Activated CD4-positive, alpha-beta T cell treated with anti-CD3 and anti-CD28 coated beads for 4 hours (primary cell): ENCODE results near the gene TPRA1.
"Not testable (repeated sequence)": the region's sequence is repeated elsewhere in the genome, so short reads cannot be mapped to it uniquely, and the experiment has no call there.

Experiments
- DNase-seq, 2 donors: peaks; one replicate each; pipeline ENCODE4 v3.0.0-alpha.2; 2020

TPRA1 gene

DNA sequence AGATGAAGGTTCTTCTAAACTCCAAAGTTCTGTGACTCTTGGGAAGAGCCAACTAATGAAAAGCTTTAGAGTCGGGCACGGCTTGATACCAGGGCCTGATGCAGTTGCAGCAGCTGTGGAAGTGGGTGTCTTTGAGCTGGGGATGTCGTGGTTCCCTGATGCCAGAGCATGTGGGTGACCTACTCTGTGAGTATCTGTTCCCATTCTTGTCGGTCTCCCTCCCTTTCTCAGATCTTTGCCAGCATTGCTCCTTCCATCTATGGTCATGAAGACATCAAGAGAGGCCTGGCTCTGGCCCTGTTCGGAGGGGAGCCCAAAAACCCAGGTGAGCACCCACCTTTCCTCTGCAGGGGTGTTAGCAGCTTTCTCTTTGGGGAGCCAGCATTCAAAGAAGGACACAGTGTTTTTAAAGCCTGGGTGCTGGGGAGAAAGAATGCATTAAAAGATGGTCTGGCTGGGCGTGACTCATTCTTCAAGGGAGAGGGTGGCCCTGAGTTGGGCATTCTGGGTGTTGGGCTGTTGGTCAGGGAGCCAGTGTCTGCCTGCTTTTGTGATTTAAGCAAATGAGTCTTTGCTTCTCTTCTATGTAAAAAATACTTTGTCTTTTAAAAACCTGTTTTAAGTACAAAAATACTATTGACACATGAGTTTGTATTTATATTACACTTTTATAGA is 25.2 kb upstream of the TPRA1 start:
- no peak for DNase-seq

DNA sequence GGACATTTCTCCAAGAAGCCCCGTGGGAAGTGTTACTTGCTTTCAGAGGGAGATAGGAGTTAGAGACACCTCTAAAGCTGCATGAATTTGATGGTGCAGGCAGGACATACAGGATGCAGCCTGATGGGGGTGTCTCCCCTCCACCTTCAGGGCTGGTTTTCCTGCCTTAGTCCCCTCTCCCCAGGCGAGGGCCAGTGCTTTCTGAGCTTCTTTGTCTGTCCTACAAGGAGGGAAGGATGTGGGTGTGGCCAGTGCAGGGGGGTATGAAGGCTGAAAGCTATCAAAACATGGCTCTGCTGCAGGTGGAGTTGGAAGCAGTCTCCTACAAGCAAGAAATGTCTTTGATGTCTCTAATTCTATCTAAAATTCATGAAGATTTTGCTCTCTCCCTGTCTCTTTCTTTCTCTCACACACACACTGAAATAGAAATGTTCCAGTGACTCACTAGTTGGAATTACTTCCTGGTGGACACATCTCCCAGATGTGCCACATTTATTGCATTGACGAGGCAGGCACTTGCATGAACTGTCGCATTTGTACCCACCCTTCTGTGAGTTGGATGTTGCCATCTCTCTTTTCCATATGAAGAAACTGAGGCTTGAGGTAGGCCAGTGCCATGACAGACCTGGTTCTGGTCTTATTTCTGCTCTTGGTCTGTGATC is 24.5 kb upstream of the TPRA1 start:
- no peak for DNase-seq

DNA sequence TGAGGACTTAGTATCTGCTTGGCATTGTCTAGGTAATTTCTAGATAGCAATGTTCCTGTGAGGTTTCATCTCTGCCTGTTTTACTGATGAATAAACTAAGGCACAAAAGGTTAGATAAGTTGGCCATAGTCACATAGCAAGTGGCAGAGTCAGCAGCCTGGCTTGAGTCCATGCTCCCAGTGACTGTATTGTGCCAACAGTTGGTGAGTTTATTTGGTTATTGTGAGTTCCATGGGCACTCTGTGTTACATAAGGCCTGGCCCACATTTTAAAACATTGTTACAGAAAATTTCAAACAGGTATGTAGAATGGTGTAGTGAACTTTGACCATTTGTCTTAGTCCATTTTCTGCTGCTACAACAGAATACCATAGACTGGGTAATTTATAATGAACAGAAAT is 22.9 kb upstream of the TPRA1 start:
- DNase-seq: no peak

DNA sequence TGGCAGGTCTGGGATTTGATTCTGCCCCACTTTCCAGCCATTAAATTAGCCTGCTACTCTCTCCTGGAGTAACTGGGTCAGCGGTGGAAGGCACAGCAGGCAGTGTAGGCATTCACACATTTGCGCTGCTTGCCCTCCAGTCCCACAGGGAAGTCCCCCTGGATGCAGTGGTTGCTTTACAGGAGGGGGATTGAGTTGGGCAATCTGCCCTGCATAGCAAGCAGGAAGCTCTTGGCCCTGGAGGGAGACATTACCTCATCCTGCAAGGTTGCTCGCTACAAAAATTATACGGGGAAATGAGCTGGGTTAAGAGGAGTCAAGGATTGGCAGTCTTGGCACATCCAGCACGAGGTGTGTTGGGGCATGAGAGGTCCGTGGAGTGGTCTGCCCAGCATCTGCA is 22.4 kb upstream of the TPRA1 start:
- DNase-seq: no peak

DNA sequence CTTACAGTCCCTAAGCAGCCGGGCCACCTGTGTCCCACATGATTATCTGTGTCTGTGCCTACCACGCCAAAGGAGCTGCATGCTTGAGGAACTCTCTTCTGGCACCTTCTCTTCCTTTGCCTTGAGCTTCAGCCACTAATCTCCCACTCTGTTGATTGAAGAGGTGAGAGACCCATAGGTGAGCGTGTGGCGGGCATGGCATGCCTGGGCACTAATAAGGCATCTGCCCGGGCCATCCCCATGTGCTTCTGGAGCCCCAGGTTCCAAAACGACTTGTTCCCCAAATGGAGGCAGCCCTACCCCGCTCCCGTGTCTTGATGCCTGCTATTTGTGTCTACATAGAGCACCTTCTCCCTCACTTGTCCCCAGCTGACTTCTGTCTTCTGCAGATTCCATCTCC is 20.7 kb upstream of the TPRA1 start:
- no peak for DNase-seq

DNA sequence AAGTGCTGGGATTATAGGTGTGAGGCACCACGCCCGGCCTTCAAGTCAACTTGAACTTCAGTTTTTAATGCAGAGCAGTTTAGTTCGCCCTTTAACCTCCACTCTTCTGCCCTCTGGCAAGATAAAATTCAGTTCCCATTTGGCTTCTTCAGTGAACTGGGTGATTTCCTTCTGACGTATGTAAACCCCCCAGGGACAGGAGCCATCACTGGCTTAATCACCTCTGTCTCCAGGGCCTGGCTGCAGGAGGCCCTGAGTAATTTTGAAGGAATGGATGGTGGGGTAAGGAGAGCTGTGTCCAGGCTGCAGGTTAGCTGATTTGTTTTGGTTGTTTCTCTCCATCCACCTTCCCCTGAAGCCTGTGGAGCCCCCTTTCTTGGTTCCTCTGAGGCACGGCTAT is 19.6 kb upstream of the TPRA1 start:
- DNase-seq: no peak

DNA sequence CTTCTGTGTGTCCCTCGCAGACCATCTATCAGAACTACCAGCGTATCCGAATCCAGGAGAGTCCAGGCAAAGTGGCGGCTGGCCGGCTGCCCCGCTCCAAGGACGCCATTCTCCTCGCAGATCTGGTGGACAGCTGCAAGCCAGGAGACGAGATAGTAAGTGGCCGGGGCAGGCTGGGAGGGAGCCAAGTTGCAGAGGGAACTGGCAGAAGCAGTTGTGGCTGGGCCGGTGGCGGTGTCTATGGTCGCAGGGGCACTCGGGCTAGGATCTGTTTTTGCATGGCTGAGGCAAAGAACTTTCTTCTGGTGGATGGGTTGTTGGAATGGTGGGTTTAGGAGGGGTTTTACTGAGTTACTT is 17.8 kb upstream of the TPRA1 start:
- no peak for DNase-seq

DNA sequence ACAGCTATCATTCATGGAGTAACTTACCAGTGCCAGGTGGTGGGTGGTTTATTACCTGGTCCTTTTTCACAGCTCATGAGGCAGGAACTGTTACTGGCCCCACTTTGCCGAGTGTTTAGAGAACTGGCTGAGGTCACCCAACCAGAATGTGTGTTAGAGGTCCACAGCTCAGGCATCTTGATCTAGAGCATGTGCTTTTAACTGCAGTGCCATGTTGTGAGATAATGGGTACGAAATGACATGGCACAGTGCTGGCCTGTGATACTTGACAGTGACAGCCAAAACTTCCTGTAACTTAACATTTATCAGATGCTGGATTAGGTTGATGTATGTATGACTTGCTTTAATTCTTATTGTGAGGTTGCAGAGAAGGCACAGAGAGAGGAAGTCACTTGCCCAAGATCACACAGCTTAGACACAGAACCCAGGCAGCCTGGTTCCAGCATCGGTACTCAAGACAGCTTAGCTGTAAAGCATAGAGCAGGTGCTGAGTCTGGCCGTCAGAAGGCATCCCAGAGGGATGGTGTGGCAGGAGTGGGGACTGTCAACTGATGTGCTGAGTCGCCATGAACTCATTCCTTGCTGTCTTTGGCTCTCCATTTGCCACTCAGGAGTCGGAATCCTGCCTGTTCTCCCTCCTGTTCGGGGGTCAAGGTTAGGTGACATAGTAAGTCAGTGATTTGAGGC is 17.3 kb upstream of the TPRA1 start:
- no peak for DNase-seq

DNA sequence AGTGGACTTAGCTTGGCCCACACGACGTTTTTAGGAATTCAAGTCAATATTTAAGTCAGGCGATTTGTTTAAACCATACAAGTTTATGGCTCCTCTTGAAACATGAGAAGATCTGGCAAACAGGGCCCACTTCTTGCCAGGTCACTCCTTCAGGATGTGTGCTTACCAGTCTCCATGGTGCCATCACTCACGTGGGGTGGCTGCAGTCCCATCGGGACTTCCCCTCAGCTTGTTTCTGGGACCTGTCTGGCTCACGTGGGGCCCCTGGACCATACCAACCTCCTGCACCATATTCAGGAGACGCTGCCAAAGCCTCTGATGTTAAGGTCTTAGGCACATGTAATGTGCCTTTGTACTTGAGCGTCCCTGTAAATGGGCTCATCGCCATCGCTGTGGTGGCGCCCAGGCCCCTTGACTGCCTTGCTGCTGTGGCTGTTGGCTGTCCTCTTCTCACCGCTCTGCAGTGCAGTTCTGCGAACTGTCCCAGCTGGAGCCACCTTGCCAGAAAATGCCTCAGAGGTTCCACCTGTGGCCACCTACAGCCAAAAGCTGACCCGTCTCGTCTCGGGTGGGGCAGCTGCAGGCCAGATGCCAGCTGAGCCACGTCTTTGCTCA is 16.6 kb upstream of the TPRA1 start:
- DNase-seq: no peak

DNA sequence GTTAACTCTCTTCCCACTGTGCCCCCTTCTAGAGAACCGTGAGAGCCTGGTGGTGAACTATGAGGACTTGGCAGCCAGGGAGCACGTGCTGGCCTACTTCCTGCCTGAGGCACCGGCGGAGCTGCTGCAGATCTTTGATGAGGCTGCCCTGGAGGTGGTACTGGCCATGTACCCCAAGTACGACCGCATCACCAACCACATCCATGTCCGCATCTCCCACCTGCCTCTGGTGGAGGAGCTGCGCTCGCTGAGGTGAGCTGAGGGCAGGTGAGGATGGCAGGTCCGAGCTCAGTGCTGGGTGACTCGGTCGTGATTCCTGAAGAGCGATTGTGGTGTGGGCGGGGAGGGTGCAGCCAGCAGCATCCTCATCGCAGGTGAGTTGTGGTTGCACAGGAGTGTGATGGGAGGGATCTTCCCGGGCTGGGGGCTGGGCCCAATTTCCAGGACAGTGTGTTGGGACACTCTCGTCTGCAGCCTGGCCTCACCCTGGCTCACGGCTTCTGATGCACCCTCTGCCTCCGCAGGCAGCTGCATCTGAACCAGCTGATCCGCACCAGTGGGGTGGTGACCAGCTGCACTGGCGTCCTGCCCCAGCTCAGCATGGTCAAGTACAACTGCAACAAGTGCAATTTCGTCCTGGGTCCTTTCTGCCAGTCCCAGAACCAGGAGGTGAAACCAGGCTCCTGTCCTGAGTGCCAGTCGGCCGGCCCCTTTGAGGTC is 15.7 kb upstream of the TPRA1 start:
- no peak for DNase-seq

DNA sequence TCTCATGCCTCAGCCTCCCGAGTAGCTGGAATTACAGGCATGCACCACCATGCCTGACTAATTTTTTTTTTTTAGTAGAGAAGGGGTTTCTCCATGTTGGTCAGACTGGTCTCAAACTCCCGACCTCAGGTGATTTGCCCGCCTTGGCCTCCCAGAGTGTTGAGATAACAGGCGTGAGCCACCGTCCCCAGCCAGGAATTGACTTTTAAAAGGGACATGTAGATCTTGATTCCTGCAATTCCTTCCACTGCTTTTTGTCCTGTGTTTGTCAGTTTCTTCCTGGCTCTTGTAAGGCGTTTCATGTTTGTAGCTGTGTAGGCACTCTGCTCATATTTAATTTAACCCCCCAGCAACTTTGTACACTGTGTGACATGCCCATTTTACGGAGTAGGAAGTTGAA is 15.0 kb upstream of the TPRA1 start:
- DNase-seq: not testable (repeated sequence)

DNA sequence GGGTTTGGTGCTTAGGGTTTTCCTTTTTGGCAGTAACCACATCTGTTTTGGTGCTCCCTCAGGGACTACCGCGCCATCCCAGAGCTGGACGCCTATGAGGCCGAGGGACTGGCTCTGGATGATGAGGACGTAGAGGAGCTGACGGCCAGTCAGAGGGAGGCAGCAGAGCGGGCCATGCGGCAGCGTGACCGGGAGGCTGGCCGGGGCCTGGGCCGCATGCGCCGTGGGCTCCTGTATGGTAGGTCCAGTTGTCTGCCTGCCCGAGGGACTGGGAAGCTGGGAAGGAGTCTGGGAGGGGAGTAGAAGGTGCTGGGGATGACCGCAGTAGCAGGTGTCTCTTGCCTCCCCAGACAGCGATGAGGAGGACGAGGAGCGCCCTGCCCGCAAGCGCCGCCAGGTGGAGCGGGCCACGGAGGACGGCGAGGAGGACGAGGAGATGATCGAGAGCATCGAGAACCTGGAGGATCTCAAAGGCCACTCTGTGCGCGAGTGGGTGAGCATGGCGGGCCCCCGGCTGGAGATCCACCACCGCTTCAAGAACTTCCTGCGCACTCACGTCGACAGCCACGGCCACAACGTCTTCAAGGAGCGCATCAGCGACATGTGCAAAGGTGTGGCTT is 14.1 kb upstream of the TPRA1 start:
- no peak for DNase-seq

DNA sequence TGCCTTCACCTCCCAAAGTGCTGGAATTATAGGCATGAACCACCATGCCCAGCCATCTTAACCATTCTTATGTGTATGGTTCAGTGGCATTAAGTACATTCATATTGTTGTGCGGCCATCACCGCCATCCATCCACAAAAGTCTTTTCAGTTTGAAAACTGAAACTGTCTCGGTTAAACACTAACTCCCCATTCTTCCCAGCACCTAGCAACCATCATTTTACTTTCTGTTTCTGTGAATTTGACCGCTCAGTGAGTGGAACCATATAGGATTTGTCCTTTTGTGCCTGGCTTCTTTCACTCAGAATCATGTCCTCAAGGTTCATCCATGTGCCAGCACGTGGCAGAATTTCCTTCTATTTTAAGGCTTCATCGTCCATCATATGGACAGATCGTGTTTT is 13.5 kb upstream of the TPRA1 start:
- DNase-seq: no peak

DNA sequence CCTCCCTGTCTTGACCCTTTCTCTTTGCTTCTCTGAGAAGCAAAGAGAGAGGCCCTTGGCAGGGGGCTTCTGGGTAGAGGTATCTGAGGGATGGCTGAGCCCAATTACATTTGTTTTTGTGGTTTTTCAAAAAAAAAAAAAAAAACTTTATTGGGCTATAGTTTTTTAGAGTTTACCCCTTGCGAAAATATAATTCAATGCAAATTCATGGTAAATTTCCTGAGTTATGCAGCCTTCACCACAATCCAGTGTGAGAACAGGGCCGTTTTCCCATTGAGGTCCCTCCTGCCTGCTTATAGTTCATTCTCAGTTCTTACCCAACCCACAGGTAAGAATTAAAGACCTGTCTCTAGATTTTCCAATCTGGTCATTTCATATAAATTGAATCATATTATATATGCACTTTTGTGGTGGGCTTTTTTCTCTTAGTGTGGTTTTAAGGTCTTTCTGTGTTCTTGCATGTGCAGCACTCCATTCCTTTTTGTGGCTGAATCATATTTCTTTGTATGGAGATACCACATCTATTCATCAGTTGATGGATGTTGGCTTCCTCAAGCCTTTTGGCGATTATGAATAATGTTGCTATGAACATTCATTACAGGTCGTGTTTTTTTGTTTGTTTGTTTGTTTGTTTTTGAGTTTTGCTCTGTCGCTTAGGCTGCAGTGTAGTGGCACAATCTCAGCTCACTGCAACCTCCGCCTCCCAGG is 10.4 kb upstream of the TPRA1 start:
- no peak for DNase-seq

DNA sequence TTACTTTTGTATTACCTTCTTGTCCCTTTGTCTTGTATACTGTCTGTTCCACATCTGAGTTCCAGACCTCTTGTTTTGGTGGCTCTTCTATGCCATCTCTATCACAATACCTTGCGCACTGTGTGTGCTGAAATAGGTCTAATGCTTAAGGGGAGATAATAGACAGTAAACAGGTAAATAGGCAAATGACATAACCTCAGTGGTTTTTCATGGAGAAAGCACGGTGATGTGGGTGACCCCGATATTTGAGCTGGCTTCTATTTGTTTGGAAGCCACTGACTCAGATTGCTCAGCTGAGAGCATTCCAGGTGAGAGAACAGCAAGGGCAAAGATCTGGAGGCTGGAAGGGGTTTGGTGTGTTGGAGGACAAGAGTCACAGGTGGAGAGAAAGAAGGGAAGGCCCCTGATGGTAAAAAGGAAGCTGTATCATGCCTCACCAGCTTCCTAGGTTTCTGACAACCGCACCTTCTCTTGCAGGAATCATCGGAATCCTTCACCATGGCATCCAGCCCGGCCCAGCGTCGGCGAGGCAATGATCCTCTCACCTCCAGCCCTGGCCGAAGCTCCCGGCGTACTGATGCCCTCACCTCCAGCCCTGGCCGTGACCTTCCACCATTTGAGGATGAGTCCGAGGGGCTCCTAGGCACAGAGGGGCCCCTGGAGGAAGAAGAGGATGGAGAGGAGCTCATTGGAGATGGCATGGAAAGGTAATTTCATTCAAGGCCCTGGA is 8.5 kb upstream of the TPRA1 start:
- DNase-seq: no peak

DNA sequence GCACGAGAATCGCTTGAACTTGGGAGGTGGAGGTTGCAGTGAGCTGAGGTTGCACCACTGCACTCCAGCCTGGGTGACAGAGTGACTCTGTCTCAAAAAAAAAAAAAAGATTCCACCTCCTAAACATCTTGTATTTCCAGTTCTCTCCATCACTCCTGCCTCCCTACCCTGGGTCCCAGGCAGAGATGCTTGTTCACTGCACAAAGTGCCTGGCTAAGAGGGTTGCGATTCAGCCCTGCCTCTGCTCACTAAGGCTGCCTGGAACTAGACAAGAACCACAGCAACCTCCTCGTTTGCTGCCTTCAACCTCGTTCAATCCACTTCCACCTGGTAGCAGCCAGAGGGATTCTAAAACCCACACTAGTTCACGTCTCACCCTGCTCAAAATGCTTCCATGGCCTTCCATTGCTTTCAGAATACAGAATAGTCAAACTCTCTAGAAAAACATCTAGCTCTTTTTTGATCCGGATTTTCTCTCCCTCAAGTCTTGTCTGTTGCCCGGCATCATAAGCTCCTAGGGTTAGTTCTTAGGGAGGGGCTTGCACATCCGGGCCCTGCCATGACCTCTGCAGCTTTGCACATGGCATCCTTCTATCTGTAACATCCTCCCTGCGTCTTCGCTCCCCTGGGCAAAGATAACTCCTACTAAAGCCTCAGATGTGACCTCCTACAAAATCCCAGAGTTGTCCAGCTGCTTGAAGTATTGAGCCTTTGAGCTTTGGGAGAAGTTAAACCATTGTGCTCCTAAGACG is 6.7 kb upstream of the TPRA1 start:
- DNase-seq: no peak

DNA sequence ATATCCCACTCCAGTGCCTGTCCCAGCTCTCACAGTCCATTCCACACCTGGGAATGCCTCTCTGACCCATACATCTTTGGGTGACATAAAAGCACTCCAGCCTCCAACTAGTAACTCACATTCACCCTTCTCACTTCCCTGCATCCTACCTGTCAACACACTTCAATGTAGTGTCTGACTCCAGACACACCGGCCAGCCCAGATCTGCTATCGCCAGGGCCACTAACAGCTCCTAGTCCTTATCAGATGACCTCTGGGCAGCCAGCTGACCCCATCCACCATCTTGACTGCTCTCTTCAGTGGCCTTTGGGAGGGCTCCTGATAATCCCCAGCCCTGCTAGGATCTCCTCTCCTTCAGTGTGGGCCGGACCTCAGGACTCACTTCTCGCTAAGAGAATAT is 4.8 kb upstream of the TPRA1 start:
- no peak for DNase-seq

DNA sequence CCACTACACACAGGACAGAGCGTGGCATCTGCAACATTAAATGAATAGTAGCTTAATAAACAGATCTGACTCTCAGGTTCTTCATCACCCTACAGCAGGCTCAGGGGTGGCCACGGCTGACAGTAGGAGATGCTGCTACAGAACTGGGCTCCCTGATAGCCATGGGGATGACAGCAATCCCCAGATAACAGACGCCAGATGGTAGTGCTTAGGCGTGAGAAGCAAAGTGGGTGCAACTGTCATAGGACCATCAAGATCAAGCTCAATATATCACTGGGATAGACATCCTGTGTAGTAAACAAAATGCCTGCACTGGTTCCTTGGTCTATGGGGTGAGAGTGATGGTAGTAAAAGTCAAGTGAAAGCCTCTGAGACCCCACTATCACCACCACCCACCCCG is 2.6 kb upstream of the TPRA1 start:
- no peak for DNase-seq

DNA sequence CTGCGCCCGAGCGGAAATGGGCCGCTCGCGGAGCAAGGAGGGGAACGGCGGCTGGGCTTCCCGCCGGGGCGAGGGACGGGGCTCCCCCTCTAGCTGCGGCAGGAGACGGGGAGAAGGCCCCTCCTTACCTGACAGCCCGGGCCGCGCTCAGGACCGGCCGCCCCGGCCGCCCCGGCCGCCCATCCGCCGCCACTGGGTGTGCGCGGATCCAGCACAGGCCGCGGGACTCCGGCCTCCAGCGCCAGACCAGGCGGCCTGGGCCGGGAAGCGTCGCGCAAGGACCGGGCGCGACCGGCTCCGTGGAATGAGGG is 296 bp downstream of the TPRA1 start:
- peak; percentile 23 to 25 for DNase-seq

DNA sequence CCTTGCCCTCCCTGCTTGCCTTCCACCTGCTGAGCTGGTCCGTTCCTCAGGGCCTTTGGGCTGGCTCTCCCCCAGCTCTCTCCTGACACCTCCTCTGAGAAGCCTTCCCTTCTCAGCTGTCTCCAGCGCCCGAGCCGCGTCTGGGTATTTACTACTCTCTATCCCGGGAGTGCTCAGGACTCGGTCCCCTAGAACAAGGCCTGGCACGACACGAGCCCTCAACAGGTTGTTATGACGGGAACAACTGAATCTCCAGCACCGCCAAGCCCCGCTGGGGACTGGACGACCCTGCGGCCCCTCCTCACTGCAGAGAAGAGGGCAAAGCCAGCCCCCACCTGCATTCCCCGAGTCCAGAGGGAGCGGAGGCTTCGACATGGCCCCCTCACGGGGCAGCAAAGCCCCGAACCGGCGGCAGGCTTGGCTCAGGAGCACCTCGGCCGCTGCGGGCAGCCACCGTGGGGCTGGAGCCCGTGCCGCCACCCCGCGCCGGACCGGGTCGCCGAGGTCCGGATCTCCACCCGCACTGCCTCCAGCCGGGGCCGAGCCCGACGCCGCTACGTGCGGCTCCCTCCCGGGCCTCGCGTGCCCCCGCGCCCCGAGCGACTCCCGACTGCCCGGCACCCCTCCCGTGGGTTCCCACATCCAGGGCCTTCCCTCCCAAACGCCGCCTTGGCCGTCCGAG is 792 bp downstream of the TPRA1 start:
- peak in 1 of 2 donors; percentile 15 for DNase-seq
